Erythroblast (primary cell): ENCODE results near the gene CPA4.

Experiments used
- GATA1 ChIP-seq: IDR thresholded peaks from 2 replicates; pipeline ENCODE4 v1.6.1; 2011; ENCODE audit warnings: low read depth, mild to moderate bottlenecking, control low read depth, low read length, moderate library complexity
- POLR2A ChIP-seq: IDR thresholded peaks from 2 replicates; pipeline ENCODE4 v1.6.1; 2011; ENCODE audit warnings: mild to moderate bottlenecking, low read length

DNA sequence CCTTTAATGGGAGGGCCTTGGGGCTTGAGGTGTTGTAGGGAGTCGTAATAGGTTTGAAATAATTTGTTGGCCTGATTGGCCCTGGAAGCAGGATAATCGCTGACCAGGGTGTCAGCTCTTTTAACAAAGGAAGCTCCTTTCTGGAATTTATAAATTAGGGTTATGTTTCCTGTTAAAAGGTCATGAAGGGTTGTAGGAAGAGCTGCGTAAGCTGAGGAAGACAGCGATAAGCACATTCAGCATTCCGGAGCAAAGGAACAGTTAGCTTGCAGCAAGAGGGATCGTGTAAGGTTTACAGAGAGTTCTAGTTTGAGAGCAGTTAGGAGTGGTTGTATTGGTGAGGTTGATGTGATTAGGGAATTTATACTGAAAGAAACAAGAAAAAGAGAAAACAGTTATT is 21.3 kb downstream of the CPA4 start:
- TF ChIP-seq POLR2A, result no peak
- no peak for TF ChIP-seq GATA1
